ENCODE results near the gene SYNDIG1L.

GRCh38 chr14:74423246-74423645, 2.8 kb downstream of the SYNDIG1L start:
- TF ChIP-seq RAD21 (IDR thresholded peaks at IDR 0.05) = no peak
- TF ChIP-seq, protein P1, sequence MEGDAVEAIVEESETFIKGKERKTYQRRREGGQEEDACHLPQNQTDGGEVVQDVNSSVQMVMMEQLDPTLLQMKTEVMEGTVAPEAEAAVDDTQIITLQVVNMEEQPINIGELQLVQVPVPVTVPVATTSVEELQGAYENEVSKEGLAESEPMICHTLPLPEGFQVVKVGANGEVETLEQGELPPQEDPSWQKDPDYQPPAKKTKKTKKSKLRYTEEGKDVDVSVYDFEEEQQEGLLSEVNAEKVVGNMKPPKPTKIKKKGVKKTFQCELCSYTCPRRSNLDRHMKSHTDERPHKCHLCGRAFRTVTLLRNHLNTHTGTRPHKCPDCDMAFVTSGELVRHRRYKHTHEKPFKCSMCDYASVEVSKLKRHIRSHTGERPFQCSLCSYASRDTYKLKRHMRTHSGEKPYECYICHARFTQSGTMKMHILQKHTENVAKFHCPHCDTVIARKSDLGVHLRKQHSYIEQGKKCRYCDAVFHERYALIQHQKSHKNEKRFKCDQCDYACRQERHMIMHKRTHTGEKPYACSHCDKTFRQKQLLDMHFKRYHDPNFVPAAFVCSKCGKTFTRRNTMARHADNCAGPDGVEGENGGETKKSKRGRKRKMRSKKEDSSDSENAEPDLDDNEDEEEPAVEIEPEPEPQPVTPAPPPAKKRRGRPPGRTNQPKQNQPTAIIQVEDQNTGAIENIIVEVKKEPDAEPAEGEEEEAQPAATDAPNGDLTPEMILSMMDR (IDR thresholded peaks at IDR 0.05; ENCODE audit: low read depth, low read length, missing input control) = no peak
- TF ChIP-seq, protein P2, sequence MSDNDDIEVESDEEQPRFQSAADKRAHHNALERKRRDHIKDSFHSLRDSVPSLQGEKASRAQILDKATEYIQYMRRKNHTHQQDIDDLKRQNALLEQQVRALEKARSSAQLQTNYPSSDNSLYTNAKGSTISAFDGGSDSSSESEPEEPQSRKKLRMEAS (IDR thresholded peaks at IDR 0.05) = no peak
